H9 (cell line): ENCODE measurements around the gene PDE5A. TPM values are rescaled to one million over a fixed set of nuclear protein-coding genes. Genes with fewer than 3 reads are reported as not detected.

Experiments used
- DNase-seq: peaks from one replicate; pipeline ENCODE4 v3.0.0-alpha.2; 2017
- H2AFZ ChIP-seq: one replicate; pipeline ENCODE4 v1.6.1; 2013; ENCODE audit warnings: mild to moderate bottlenecking, low read length, control low read depth, moderate library complexity
- H2AK5ac ChIP-seq: 2 replicates; pipeline ENCODE4 v1.6.1; 2013; ENCODE audit warnings: low read length, control low read depth, mixed read lengths; ENCODE audit not compliant: insufficient read length
- H2BK120ac ChIP-seq: one replicate; pipeline ENCODE4 v1.6.1; 2013; ENCODE audit warnings: low read depth, mild to moderate bottlenecking, low read length, control low read depth, inconsistent platforms; ENCODE audit not compliant: poor library complexity, severe bottlenecking
- H2BK12ac ChIP-seq: 2 replicates; pipeline ENCODE4 v1.6.1; 2013; ENCODE audit warnings: low read length, control low read depth, mixed read lengths, low read depth; ENCODE audit not compliant: insufficient read length
- H2BK15ac ChIP-seq: 2 replicates; pipeline ENCODE4 v1.6.1; 2013; ENCODE audit warnings: low read depth, low read length, control low read depth
- H2BK20ac ChIP-seq: one replicate; pipeline ENCODE4 v1.6.1; 2013; ENCODE audit warnings: low read depth, mild to moderate bottlenecking, low read length, control low read depth, inconsistent platforms; ENCODE audit not compliant: poor library complexity, severe bottlenecking
- H2BK5ac ChIP-seq: 2 replicates; pipeline ENCODE4 v1.6.1; 2013; ENCODE audit warnings: low read length, control low read depth, mixed read lengths; ENCODE audit not compliant: insufficient read length
- H3K14ac ChIP-seq: 2 replicates; pipeline ENCODE4 v1.6.1; 2013; ENCODE audit warnings: low read length, control low read depth; ENCODE audit not compliant: insufficient read depth
- H3K18ac ChIP-seq: 2 replicates; pipeline ENCODE4 v1.6.1; 2013; ENCODE audit warnings: low read depth, mild to moderate bottlenecking, mixed read lengths, low read length, control low read depth; ENCODE audit not compliant: insufficient read length
- H3K23ac ChIP-seq: 2 replicates; pipeline ENCODE4 v1.6.1; 2013; ENCODE audit warnings: low read length, control low read depth, mixed read lengths, low read depth; ENCODE audit not compliant: insufficient read length
- H3K23me2 ChIP-seq: 2 replicates; pipeline ENCODE4 v1.6.1; 2013; ENCODE audit warnings: low read depth, mild to moderate bottlenecking, mixed read lengths, low read length, control low read depth; ENCODE audit not compliant: insufficient read length, poor library complexity, severe bottlenecking
- H3K27ac ChIP-seq: 2 replicates; pipeline ENCODE4 v1.5.1; 2013; ENCODE audit warnings: low read length, control low read depth, mixed read lengths, low read depth; ENCODE audit not compliant: insufficient read length
- H3K27me3 ChIP-seq: 2 replicates; pipeline ENCODE4 v1.6.1; 2013; ENCODE audit warnings: low read length, control low read depth, inconsistent platforms; ENCODE audit not compliant: insufficient read depth
- H3K4ac ChIP-seq: 2 replicates; pipeline ENCODE4 v1.6.1; 2013; ENCODE audit warnings: low read depth, mild to moderate bottlenecking, control low read depth, inconsistent platforms, low read length, moderate library complexity
- H3K4me1 ChIP-seq: 2 replicates; pipeline ENCODE4 v1.6.1; 2013; ENCODE audit warnings: low read length, control low read depth, inconsistent platforms; ENCODE audit not compliant: insufficient read depth
- H3K4me2 ChIP-seq: 2 replicates; pipeline ENCODE4 v1.6.1; 2013; ENCODE audit warnings: low read length, control low read depth, mixed read lengths; ENCODE audit not compliant: insufficient read length, insufficient read depth
- H3K56ac ChIP-seq: 2 replicates; pipeline ENCODE4 v1.6.1; 2013; ENCODE audit warnings: low read depth, mild to moderate bottlenecking, mixed read lengths, low read length, control low read depth; ENCODE audit not compliant: insufficient read length
- H3K79me1 ChIP-seq: 2 replicates; pipeline ENCODE4 v1.6.1; 2013; ENCODE audit warnings: low read depth, mild to moderate bottlenecking, moderate library complexity, low read length, control low read depth, inconsistent platforms; ENCODE audit not compliant: insufficient read depth, poor library complexity, severe bottlenecking
- H3K79me2 ChIP-seq: 2 replicates; pipeline ENCODE4 v1.6.1; 2013; ENCODE audit warnings: low read length, control low read depth, inconsistent platforms; ENCODE audit not compliant: insufficient read depth
- H3K9ac ChIP-seq: 2 replicates; pipeline ENCODE4 v1.6.1; 2013; ENCODE audit warnings: low read length, control low read depth, mixed read lengths; ENCODE audit not compliant: insufficient read length; ENCODE audit errors: extremely low read depth
- H3K9me3 ChIP-seq: one replicate; pipeline ENCODE4 v1.6.1; 2013; ENCODE audit warnings: low read depth, low read length, inconsistent platforms; ENCODE audit not compliant: control insufficient read depth
- H3T11ph ChIP-seq: one replicate; pipeline ENCODE4 v1.6.1; 2013; ENCODE audit warnings: mild to moderate bottlenecking, low read length, control low read depth, inconsistent platforms
- H4K20me1 ChIP-seq: one replicate; pipeline ENCODE4 v1.6.1; 2013; ENCODE audit not compliant: control insufficient read depth, insufficient read length, insufficient read depth
- H4K5ac ChIP-seq: 2 replicates; pipeline ENCODE4 v1.6.1; 2013; ENCODE audit warnings: low read depth, mild to moderate bottlenecking, mixed read lengths, low read length, control low read depth; ENCODE audit not compliant: insufficient read length
- H4K8ac ChIP-seq: replicated peaks from 2 replicates; pipeline ENCODE4 v1.6.1; 2013; ENCODE audit warnings: low read length, control low read depth, mixed read lengths, low read depth; ENCODE audit not compliant: insufficient read length
- H4K91ac ChIP-seq: 2 replicates; pipeline ENCODE4 v1.6.1; 2013; ENCODE audit warnings: low read depth, mild to moderate bottlenecking, moderate library complexity, mixed read lengths, low read length, control low read depth; ENCODE audit not compliant: insufficient read length
- H3K27ac Mint-ChIP-seq, 3 experiments: 2 replicates in 2 of 3; 3 replicates in 1 of 3; pipeline ENCODE4 v1.8.0; 2020 to 2021; ENCODE audit warnings: mixed read lengths in 3 of 3, mild to moderate bottlenecking in 1 of 3, moderate library complexity in 1 of 3
- H3K27me3 Mint-ChIP-seq: 2 replicates; pipeline ENCODE4 v1.8.0; 2021; ENCODE audit warnings: low read depth, mild to moderate bottlenecking, moderate library complexity, mixed read lengths
- H3K36me3 Mint-ChIP-seq, 3 experiments: 2 replicates in 2 of 3; 3 replicates in 1 of 3; pipeline ENCODE4 v1.8.0; 2020 to 2021; ENCODE audit warnings: low read depth in 3 of 3, mixed read lengths in 3 of 3; ENCODE audit not compliant: insufficient read depth in 1 of 3
- H3K4me1 Mint-ChIP-seq, 2 experiments: 2 replicates each; pipeline ENCODE4 v1.8.0; 2020; ENCODE audit warnings: mixed read lengths in 2 of 2
- H3K4me3 Mint-ChIP-seq, 2 experiments: 2 replicates in 1 of 2; 3 replicates in 1 of 2; pipeline ENCODE4 v1.8.0; 2020 to 2021; ENCODE audit warnings: mild to moderate bottlenecking in 2 of 2, mixed read lengths in 2 of 2, moderate library complexity in 1 of 2
- H3K9me3 Mint-ChIP-seq, 2 experiments: 2 replicates in 1 of 2; 3 replicates in 1 of 2; pipeline ENCODE4 v1.8.0; 2020; ENCODE audit warnings: mild to moderate bottlenecking in 2 of 2, mixed read lengths in 2 of 2, moderate library complexity in 1 of 2
- WGBS: extraction: QIAGEN DNeasy Blood & Tissue Kit; methylation state at CpG from one replicate; pipeline ENCODE4 v1.1.7; 2013; ENCODE audit warnings: missing lambda C conversion rate, low lambda C conversion rate, mixed read lengths; ENCODE audit not compliant: insufficient read length; ENCODE audit errors: extremely low coverage; 5-methylcytosine and 5-hydroxymethylcytosine counted together
- total RNA-seq: library from RNA; stranded (reverse); gene quantifications from 2 replicates; pipeline ENCODE4 v1.2.1, GENCODE V29; 2021
- TF ChIP-seq, protein P1 (sequence below): fragments of 200-600 bp; sonication (generic); conservative IDR thresholded peaks from 3 replicates; pipeline ENCODE4 v1.8.0; 2021; ENCODE audit warnings: antibody characterized with exemption, mild to moderate bottlenecking

Gene PDE5A
- total RNA-seq, 1 experiment from 2014 or later, result 15.7 TPM

GRCh38 chr4:119667802-119668201 is 39.2 kb upstream of the PDE5A start:
- Histone ChIP-seq H3K9ac (no peak overlapping the region), H2AFZ (peak overlapping the region; percentile 45), H2BK12ac (no peak overlapping the region), H3K23me2 (no peaks in the 10 kb centered on the region), H2BK15ac (no peak overlapping the region), H3K4me1 (peaks cover 2% of the 10 kb centered on the region; the same call in 1 of the 2 replicates), H3T11ph (no peak overlapping the region), H3K27me3 (no peaks in the 10 kb centered on the region), H3K4me2 (no peak overlapping the region), H3K9me3 (no peaks in the 10 kb centered on the region), H2BK5ac (no peak overlapping the region), H4K5ac (no peak overlapping the region), H3K4ac (no peak overlapping the region), H2BK20ac (no peak overlapping the region), H3K56ac (no peak overlapping the region), H3K27ac (no peak overlapping the region), H4K91ac (no peak overlapping the region), H4K20me1 (no peaks in the 10 kb centered on the region), H4K8ac (no peak overlapping the region), H2AK5ac (no peak overlapping the region), H3K18ac (no peak overlapping the region), H3K79me2 (no peaks in the 10 kb centered on the region), H3K14ac (no peak overlapping the region), H3K79me1 (no peaks in the 10 kb centered on the region), H3K23ac (no peak overlapping the region), H2BK120ac (no peak overlapping the region)
- Mint-ChIP-seq H3K4me3 (no peak overlapping the region), H3K27ac (no peak overlapping the region; a peak in 1 of 7 replicates), H3K9me3 (no peaks in the 10 kb centered on the region), H3K4me1 (peaks cover 14 to 16% of the 10 kb centered on the region in 2 experiments), H3K27me3 (no peaks in the 10 kb centered on the region), H3K36me3 (no peaks in the 10 kb centered on the region)
- TF ChIP-seq, protein P1, sequence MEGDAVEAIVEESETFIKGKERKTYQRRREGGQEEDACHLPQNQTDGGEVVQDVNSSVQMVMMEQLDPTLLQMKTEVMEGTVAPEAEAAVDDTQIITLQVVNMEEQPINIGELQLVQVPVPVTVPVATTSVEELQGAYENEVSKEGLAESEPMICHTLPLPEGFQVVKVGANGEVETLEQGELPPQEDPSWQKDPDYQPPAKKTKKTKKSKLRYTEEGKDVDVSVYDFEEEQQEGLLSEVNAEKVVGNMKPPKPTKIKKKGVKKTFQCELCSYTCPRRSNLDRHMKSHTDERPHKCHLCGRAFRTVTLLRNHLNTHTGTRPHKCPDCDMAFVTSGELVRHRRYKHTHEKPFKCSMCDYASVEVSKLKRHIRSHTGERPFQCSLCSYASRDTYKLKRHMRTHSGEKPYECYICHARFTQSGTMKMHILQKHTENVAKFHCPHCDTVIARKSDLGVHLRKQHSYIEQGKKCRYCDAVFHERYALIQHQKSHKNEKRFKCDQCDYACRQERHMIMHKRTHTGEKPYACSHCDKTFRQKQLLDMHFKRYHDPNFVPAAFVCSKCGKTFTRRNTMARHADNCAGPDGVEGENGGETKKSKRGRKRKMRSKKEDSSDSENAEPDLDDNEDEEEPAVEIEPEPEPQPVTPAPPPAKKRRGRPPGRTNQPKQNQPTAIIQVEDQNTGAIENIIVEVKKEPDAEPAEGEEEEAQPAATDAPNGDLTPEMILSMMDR, result no peak
- no CpG with 5 or more reads among the region's 3 CpGs for WGBS
- DNase-seq, result no peak
